Endodermal cell (in vitro differentiated cells): Measurements from ENCODE around the gene SSTR4. TPM values are rescaled to one million over a fixed set of nuclear protein-coding genes. Genes with fewer than 3 reads are reported as not detected.

Experiments used
- DNase-seq: peaks from one replicate; pipeline ENCODE4 v3.0.0-alpha.2; 2017
- H3K27ac ChIP-seq: 2 replicates; pipeline ENCODE4 v1.5.1; 2013; ENCODE audit warnings: mild to moderate bottlenecking, low read depth, low read length, moderate library complexity
- H3K27me3 ChIP-seq: 2 replicates; pipeline ENCODE4 v1.6.1; 2013; ENCODE audit warnings: mild to moderate bottlenecking, low read length, moderate library complexity; ENCODE audit not compliant: insufficient read depth, control insufficient read depth, poor library complexity, severe bottlenecking
- H3K36me3 ChIP-seq: 2 replicates; pipeline ENCODE4 v1.7.0; 2013; ENCODE audit warnings: mild to moderate bottlenecking, low read length, moderate library complexity; ENCODE audit not compliant: control insufficient read depth, insufficient read depth
- H3K4me1 ChIP-seq: one replicate; pipeline ENCODE4 v1.7.0; 2013; ENCODE audit warnings: low read length; ENCODE audit not compliant: control insufficient read depth, insufficient read depth
- H3K4me3 ChIP-seq: 2 replicates; pipeline ENCODE4 v1.5.1; 2013; ENCODE audit warnings: mild to moderate bottlenecking, low read length, moderate library complexity
- H3K9ac ChIP-seq: 2 replicates; pipeline ENCODE4 v1.6.1; 2013; ENCODE audit warnings: mild to moderate bottlenecking, low read length, moderate library complexity; ENCODE audit not compliant: poor library complexity, severe bottlenecking; ENCODE audit errors: extremely low read depth
- H3K9me3 ChIP-seq: 2 replicates; pipeline ENCODE4 v1.6.1; 2013; ENCODE audit warnings: mild to moderate bottlenecking, low read length, moderate library complexity; ENCODE audit not compliant: control insufficient read depth
- H3K27ac Mint-ChIP-seq: 2 replicates; pipeline ENCODE4 v1.8.0; 2020; ENCODE audit warnings: mixed read lengths
- H3K27me3 Mint-ChIP-seq: 2 replicates; pipeline ENCODE4 v1.8.0; 2021; ENCODE audit warnings: mild to moderate bottlenecking, mixed read lengths; ENCODE audit not compliant: insufficient read depth
- H3K36me3 Mint-ChIP-seq: 2 replicates; pipeline ENCODE4 v1.8.0; 2020; ENCODE audit warnings: low read depth, mixed read lengths
- H3K4me1 Mint-ChIP-seq: 2 replicates; pipeline ENCODE4 v1.8.0; 2020; ENCODE audit warnings: mixed read lengths
- H3K4me3 Mint-ChIP-seq: 2 replicates; pipeline ENCODE4 v1.8.0; 2020; ENCODE audit warnings: mild to moderate bottlenecking, moderate library complexity, mixed read lengths
- H3K9me3 Mint-ChIP-seq: 2 replicates; pipeline ENCODE4 v1.8.0; 2020; ENCODE audit warnings: mild to moderate bottlenecking, mixed read lengths
- WGBS, 2 experiments: methylation state at CpG; one replicate each; pipeline versions ENCODE4 v1.1.5 to v1.1.7; 2013; ENCODE audit warnings: missing lambda C conversion rate in 2 of 2, mixed read lengths in 1 of 2; ENCODE audit not compliant: insufficient coverage in 1 of 2, insufficient read length in 1 of 2; 5-methylcytosine and 5-hydroxymethylcytosine counted together
- total RNA-seq, 2 donors: library from RNA; stranded (reverse); fragmentation: NEBNext Ultra II Directional in 1 of 2; extraction: Animal tissue kit (Norgen Biotek cat#: 25700) in 1 of 2; gene quantifications; 2 replicates in 1 of 2; 3 replicates in 1 of 2; pipeline ENCODE4 v1.2.1, GENCODE V29; 2021
- TF ChIP-seq, protein P1 (sequence below): fragments of 200-600 bp; sonication (generic); conservative IDR thresholded peaks from 2 replicates; pipeline ENCODE4 v1.5.0; 2021; ENCODE audit warnings: antibody characterized with exemption, mild to moderate bottlenecking

Gene SSTR4
- total RNA-seq, 2 donors from 2014 or later, result 0.40 TPM; not detected in 1

DNA sequence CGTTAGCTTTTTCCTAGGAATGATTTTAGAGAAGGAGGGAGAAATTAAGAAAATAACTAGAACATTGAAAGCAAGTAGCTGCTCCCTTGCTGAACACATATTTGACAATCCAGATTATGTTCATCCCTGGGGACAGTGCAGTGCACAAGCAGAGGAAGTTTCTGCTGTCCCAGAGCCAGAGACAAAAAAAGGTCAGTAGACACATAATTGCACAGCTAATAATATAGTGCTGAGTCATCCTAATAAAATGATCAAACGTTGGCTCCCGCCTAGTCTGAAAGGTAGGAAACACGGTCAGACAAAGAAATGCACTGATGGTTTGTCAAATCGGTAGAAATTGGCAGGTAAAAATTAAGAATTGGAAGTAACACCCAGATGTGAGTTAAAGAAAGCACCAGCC, 21.7 kb upstream of the SSTR4 start:
- WGBS, 2 experiments, result 91 to 100% methylated on average over 2 to 5 of the region's 5 CpGs
- Histone ChIP-seq H3K9me3 (peaks cover 10% of the 10 kb centered on the region), H3K4me1 (peaks cover 10% of the 10 kb centered on the region), H3K9ac (no peak overlapping the region), H3K36me3 (no peaks in the 10 kb centered on the region), H3K27ac (no peak overlapping the region), H3K27me3 (no peaks in the 10 kb centered on the region), H3K4me3 (no peak overlapping the region)
- TF ChIP-seq, protein P1, sequence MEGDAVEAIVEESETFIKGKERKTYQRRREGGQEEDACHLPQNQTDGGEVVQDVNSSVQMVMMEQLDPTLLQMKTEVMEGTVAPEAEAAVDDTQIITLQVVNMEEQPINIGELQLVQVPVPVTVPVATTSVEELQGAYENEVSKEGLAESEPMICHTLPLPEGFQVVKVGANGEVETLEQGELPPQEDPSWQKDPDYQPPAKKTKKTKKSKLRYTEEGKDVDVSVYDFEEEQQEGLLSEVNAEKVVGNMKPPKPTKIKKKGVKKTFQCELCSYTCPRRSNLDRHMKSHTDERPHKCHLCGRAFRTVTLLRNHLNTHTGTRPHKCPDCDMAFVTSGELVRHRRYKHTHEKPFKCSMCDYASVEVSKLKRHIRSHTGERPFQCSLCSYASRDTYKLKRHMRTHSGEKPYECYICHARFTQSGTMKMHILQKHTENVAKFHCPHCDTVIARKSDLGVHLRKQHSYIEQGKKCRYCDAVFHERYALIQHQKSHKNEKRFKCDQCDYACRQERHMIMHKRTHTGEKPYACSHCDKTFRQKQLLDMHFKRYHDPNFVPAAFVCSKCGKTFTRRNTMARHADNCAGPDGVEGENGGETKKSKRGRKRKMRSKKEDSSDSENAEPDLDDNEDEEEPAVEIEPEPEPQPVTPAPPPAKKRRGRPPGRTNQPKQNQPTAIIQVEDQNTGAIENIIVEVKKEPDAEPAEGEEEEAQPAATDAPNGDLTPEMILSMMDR, result no peak
- Mint-ChIP-seq H3K27ac (no peak overlapping the region), H3K4me1 (peaks cover 14% of the 10 kb centered on the region), H3K4me3 (no peak overlapping the region), H3K36me3 (no peaks in the 10 kb centered on the region), H3K9me3 (no peaks in the 10 kb centered on the region), H3K27me3 (no peaks in the 10 kb centered on the region)
- DNase-seq, result no peak

DNA sequence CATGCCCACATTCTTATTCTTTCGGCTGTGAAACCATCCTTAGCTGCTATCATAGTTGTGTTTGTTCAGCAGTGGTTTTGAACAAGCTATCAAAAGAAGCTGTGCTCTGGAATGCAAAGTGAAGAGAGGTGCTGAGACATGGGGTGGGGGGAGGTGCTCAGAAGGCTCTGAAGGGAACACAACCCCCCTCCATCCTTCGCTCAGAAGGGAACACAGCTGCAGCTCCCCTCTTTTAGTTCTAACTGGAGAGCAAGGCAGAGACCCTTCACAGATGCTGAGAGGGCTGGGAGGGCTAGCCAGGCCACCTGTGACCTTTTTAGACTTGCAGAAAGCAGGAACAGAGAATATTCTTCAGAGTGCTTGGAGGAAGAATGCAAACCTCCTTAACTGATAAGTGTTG, 17.6 kb upstream of the SSTR4 start:
- Histone ChIP-seq H3K36me3 (no peaks in the 10 kb centered on the region), H3K9me3 (peaks cover 10% of the 10 kb centered on the region), H3K27me3 (no peaks in the 10 kb centered on the region), H3K4me3 (no peak overlapping the region), H3K9ac (no peak overlapping the region), H3K4me1 (peaks cover 10% of the 10 kb centered on the region), H3K27ac (no peak overlapping the region)
- H3K27ac Mint-ChIP-seq, result no peak overlapping the region
- no peaks in the 10 kb centered on the region for H3K27me3 Mint-ChIP-seq
- DNase-seq, result no peak
- peaks cover 18% of the 10 kb centered on the region for H3K4me1 Mint-ChIP-seq
- H3K9me3 Mint-ChIP-seq, result no peaks in the 10 kb centered on the region
- H3K36me3 Mint-ChIP-seq, result no peaks in the 10 kb centered on the region
- WGBS, 2 experiments, result 80 to 95% methylated on average over 1 to 2 of the region's 2 CpGs
- TF ChIP-seq, protein P1, result no peak
- no peak overlapping the region for H3K4me3 Mint-ChIP-seq

DNA sequence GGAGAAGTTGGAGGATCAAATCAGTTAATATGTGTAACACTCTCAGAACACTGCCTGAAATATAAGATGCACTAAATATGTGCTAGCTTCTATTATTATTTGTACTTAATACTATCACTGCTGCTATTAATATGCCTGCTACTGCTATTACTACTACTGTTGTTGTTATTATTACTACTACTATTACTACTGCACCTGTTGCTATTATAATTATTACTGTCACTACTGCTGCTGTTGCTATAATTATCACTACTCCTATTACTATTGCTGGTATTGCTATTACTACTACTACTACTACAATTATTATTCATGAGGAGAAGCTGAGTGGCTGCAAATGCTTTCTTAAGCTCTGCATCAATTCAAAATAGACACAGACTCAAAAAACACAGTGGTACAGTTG, 16.7 kb upstream of the SSTR4 start:
- no peaks in the 10 kb centered on the region for H3K27me3 Mint-ChIP-seq
- no peaks in the 10 kb centered on the region for H3K36me3 ChIP-seq
- no peak for DNase-seq
- H3K36me3 Mint-ChIP-seq, result no peaks in the 10 kb centered on the region
- no peak overlapping the region for H3K27ac Mint-ChIP-seq
- no peaks in the 10 kb centered on the region for H3K27me3 ChIP-seq
- H3K9me3 Mint-ChIP-seq, result no peaks in the 10 kb centered on the region
- H3K4me1 Mint-ChIP-seq, result peaks cover 18% of the 10 kb centered on the region
- H3K27ac ChIP-seq, result no peak overlapping the region
- no peak overlapping the region for H3K9ac ChIP-seq
- no peak overlapping the region for H3K4me3 ChIP-seq
- H3K4me3 Mint-ChIP-seq, result no peak overlapping the region
- TF ChIP-seq, protein P1, result no peak
- H3K9me3 ChIP-seq, result peaks cover 10% of the 10 kb centered on the region
- H3K4me1 ChIP-seq, result peaks cover 10% of the 10 kb centered on the region
